Hematopoietic multipotent progenitor cell treated with erythropoietin and hydrocortisone succinate and interleukin-3 and kit ligand, for 4 days (in vitro differentiated cells): Measurements from ENCODE around the gene SPATA31C1.
"Not testable (repeated sequence)": the region's sequence is repeated elsewhere in the genome, so short reads cannot be mapped to it uniquely, and the experiment has no call there.

Source experiments
- DNase-seq: peaks from one replicate; pipeline ENCODE4 v3.0.0-alpha.2; 2015

Gene SPATA31C1

GRCh38 chr9:87917662-87918061, at the start of gene SPATA31C1:
Gene SPATA31C1, plus strand, starts transcription at chr9:87917962.
- not testable (repeated sequence) for DNase-seq

GRCh38 chr9:87868175-87868574, 49.6 kb upstream of the SPATA31C1 start:
- no peak for DNase-seq

GRCh38 chr9:87868635-87869034, 49.1 kb upstream of the SPATA31C1 start:
- no peak for DNase-seq

GRCh38 chr9:87869082-87869481, 48.7 kb upstream of the SPATA31C1 start:
- DNase-seq, result peak; percentile 7

GRCh38 chr9:87871425-87872078, 46.2 kb upstream of the SPATA31C1 start:
- no peak for DNase-seq

- no peak for DNase-seq
Measured at GRCh38 chr9:87872079-87872624, 45.6 kb upstream of the SPATA31C1 start.

GRCh38 chr9:87873607-87874303, 44.0 kb upstream of the SPATA31C1 start:
- DNase-seq, result peak; percentile 8

- DNase-seq, result peak; percentile 19
Measured at GRCh38 chr9:87874304-87874623, 43.5 kb upstream of the SPATA31C1 start.

GRCh38 chr9:87875060-87875459, 42.7 kb upstream of the SPATA31C1 start:
- no peak for DNase-seq

GRCh38 chr9:87875831-87876545, 41.8 kb upstream of the SPATA31C1 start:
- no peak for DNase-seq

GRCh38 chr9:87876708-87877107, 41.1 kb upstream of the SPATA31C1 start:
- DNase-seq, result no peak

- peak; percentile 46 for DNase-seq
Measured at GRCh38 chr9:87878989-87879511, 38.7 kb upstream of the SPATA31C1 start.

GRCh38 chr9:87880116-87880515, 37.6 kb upstream of the SPATA31C1 start:
- DNase-seq, result no peak

GRCh38 chr9:87880683-87881082, 37.1 kb upstream of the SPATA31C1 start:
- no peak for DNase-seq

GRCh38 chr9:87882627-87883026, 35.1 kb upstream of the SPATA31C1 start, which contains the start of gene SPATA31E1:
Gene SPATA31E1, plus strand, starts transcription at chr9:87882877. Its CDS starts 15 bp downstream, at chr9:87882892.
- DNase-seq, result no peak

GRCh38 chr9:87883274-87883673, 34.5 kb upstream of the SPATA31C1 start:
- no peak for DNase-seq

- DNase-seq, result no peak
Measured at GRCh38 chr9:87883990-87884389, 33.8 kb upstream of the SPATA31C1 start.

- DNase-seq, result no peak
Measured at GRCh38 chr9:87884578-87885459, 32.9 kb upstream of the SPATA31C1 start.

GRCh38 chr9:87885484-87886189, 32.1 kb upstream of the SPATA31C1 start:
- no peak for DNase-seq

GRCh38 chr9:87886210-87886932, 31.4 kb upstream of the SPATA31C1 start:
- no peak for DNase-seq

- no peak for DNase-seq
Measured at GRCh38 chr9:87886933-87887505, 30.7 kb upstream of the SPATA31C1 start.
